Common myeloid progenitor, CD34-positive (primary cell): Measurements from ENCODE around the gene L3MBTL1.

Experiments
- CTCF ChIA-PET: fragments of 350-600 bp; sonication (Branson Sonifier 250); formaldehyde crosslinking; loops from one replicate; lab custom pipeline; 2021; ENCODE audit warnings: antibody characterized with exemption; lab: Charles Lee
- POLR2A ChIA-PET: fragments of 350-600 bp; sonication (Branson Sonifier 250); formaldehyde crosslinking; loops from one replicate; lab custom pipeline; 2021; ENCODE audit warnings: antibody characterized with exemption; lab: Charles Lee
- DNase-seq, 3 donors: peaks; one replicate each; pipeline versions ENCODE4 v3.0.0 to v3.0.0-alpha.2; 2013
- H3K27ac ChIP-seq, 2 experiments: 1 replicate in 1 of 2; 2 replicates in 1 of 2; pipeline ENCODE4 v1.7.0; 2013; ENCODE audit warnings: inconsistent platforms in 2 of 2, low read length in 2 of 2, mild to moderate bottlenecking in 2 of 2, low read depth in 1 of 2, moderate library complexity in 1 of 2; ENCODE audit not compliant: severe bottlenecking in 2 of 2, insufficient read depth in 1 of 2, poor library complexity in 1 of 2
- H3K27me3 ChIP-seq, 5 experiments: replicated peaks in 2 of 5; 1 replicate in 3 of 5; 2 replicates in 2 of 5; pipeline versions ENCODE4 v1.6.1 to v1.7.0; 2013; ENCODE audit warnings: low read length in 4 of 5, mild to moderate bottlenecking in 2 of 5, moderate library complexity in 2 of 5, inconsistent platforms in 1 of 5; ENCODE audit not compliant: insufficient read depth in 5 of 5, control insufficient read depth in 4 of 5
- H3K36me3 ChIP-seq, 4 experiments: 1 replicate in 2 of 4; 2 replicates in 2 of 4; pipeline versions ENCODE4 v1.6.1 to v1.7.0; 2013; ENCODE audit warnings: low read length in 3 of 4, control low read depth in 1 of 4, mild to moderate bottlenecking in 1 of 4; ENCODE audit not compliant: control insufficient read depth in 4 of 4, insufficient read depth in 4 of 4
- H3K4me1 ChIP-seq, 4 experiments: 1 replicate in 3 of 4; 2 replicates in 1 of 4; pipeline versions ENCODE4 v1.6.1 to v1.7.1; 2013; ENCODE audit warnings: low read length in 3 of 4, mild to moderate bottlenecking in 3 of 4, control low read depth in 1 of 4, inconsistent platforms in 1 of 4, moderate library complexity in 1 of 4; ENCODE audit not compliant: control insufficient read depth in 4 of 4, insufficient read depth in 4 of 4; ENCODE audit errors: control extremely low read depth in 1 of 4
- H3K4me3 ChIP-seq, 7 experiments: 1 replicate in 4 of 7; 2 replicates in 3 of 7; pipeline versions ENCODE4 v1.5.1 to v1.7.0; 2013; ENCODE audit warnings: mild to moderate bottlenecking in 7 of 7, low read length in 6 of 7, moderate library complexity in 6 of 7, inconsistent platforms in 2 of 7, low read depth in 2 of 7, control low read depth in 1 of 7; ENCODE audit not compliant: insufficient read depth in 4 of 7, control insufficient read depth in 1 of 7; ENCODE audit errors: extremely low read depth in 1 of 7
- H3K9me3 ChIP-seq, 5 experiments: 1 replicate in 4 of 5; 2 replicates in 1 of 5; pipeline versions ENCODE4 v1.6.1 to v1.7.1; 2013; ENCODE audit warnings: low read length in 4 of 5, mild to moderate bottlenecking in 2 of 5, inconsistent platforms in 1 of 5, low read depth in 1 of 5, moderate library complexity in 1 of 5; ENCODE audit not compliant: control insufficient read depth in 4 of 5, insufficient read depth in 2 of 5; ENCODE audit errors: control extremely low read depth in 1 of 5
- WGBS: methylation state at CpG from one replicate; pipeline ENCODE4 v1.1.5; 2013; ENCODE audit not compliant: insufficient coverage; 5-methylcytosine and 5-hydroxymethylcytosine counted together

Gene L3MBTL1

DNA sequence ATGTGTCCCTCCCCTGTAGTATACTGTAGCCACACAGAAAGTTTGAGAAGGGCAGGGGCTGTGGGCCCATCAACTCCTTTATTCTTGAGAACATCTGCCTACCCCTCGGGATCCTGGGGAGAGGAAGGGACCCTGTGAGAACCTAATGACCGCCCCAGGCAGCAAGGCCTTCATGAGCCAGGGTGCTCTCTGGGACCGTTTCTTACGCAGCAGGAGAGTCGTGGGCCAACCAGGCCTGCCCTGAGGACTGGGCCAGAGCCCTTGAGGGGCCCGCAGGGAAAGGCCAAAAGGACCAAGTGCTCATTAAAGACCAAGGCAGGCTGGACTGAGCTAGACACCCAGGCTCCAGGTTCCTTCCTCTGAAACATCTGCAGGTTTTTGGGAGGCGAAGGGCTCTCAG is 56.5 kb downstream of the L3MBTL1 start:
- no peaks in the 10 kb centered on the region for H3K36me3 ChIP-seq
- H3K4me1 ChIP-seq = no peaks in the 10 kb centered on the region
- no peak overlapping the region for H3K27ac ChIP-seq
- WGBS = 99% methylated on average over 7 of the region's 7 CpGs
- H3K4me3 ChIP-seq = no peak overlapping the region
- CTCF ChIA-PET = no interaction called here
- no peak for DNase-seq
- H3K27me3 ChIP-seq = no peaks in the 10 kb centered on the region
- no peaks in the 10 kb centered on the region for H3K9me3 ChIP-seq
- POLR2A ChIA-PET = no interaction called here

- ChIA-PET POLR2A (no interaction called here), CTCF (no interaction called here)
- Histone ChIP-seq H3K4me1 (no peaks in the 10 kb centered on the region), H3K27me3 (no peaks in the 10 kb centered on the region), H3K4me3 (no peak overlapping the region), H3K9me3 (no peaks in the 10 kb centered on the region), H3K27ac (no peak overlapping the region), H3K36me3 (no peaks in the 10 kb centered on the region)
- no peak for DNase-seq
- no CpG with 5 or more reads among the region's 8 CpGs for WGBS
These were observed 57.0 kb downstream of the L3MBTL1 start for GRCh38 chr20:43564455-43564854.

GRCh38 chr20:43564993-43565757 is 57.7 kb downstream of the L3MBTL1 start:
- Histone ChIP-seq H3K4me3 (no peak overlapping the region), H3K27ac (no peak overlapping the region), H3K36me3 (no peaks in the 10 kb centered on the region), H3K4me1 (no peaks in the 10 kb centered on the region), H3K27me3 (no peaks in the 10 kb centered on the region), H3K9me3 (no peaks in the 10 kb centered on the region)
- ChIA-PET CTCF (no interaction called here), POLR2A (no interaction called here)
- no peak for DNase-seq
- 95% methylated on average over 18 of the region's 18 CpGs for WGBS

GRCh38 chr20:43565758-43566104 is 58.2 kb downstream of the L3MBTL1 start:
- DNase-seq = no peak
- no peak overlapping the region for H3K4me3 ChIP-seq
- no peak overlapping the region for H3K27ac ChIP-seq
- no peaks in the 10 kb centered on the region for H3K27me3 ChIP-seq
- no peaks in the 10 kb centered on the region for H3K36me3 ChIP-seq
- H3K9me3 ChIP-seq = no peaks in the 10 kb centered on the region
- ChIA-PET POLR2A (no interaction called here), CTCF (no interaction called here)
- no peaks in the 10 kb centered on the region for H3K4me1 ChIP-seq
- WGBS = 90% methylated on average over 4 of the region's 4 CpGs

- ChIA-PET POLR2A (no interaction called here), CTCF (no interaction called here)
- Histone ChIP-seq H3K9me3 (no peaks in the 10 kb centered on the region), H3K4me3 (no peak overlapping the region), H3K36me3 (no peaks in the 10 kb centered on the region), H3K27me3 (no peaks in the 10 kb centered on the region), H3K4me1 (no peaks in the 10 kb centered on the region), H3K27ac (no peak overlapping the region)
- WGBS = 85% methylated on average over 4 of the region's 9 CpGs
- no peak for DNase-seq
These were observed 60.0 kb downstream of the L3MBTL1 start for GRCh38 chr20:43567477-43567876.

DNA sequence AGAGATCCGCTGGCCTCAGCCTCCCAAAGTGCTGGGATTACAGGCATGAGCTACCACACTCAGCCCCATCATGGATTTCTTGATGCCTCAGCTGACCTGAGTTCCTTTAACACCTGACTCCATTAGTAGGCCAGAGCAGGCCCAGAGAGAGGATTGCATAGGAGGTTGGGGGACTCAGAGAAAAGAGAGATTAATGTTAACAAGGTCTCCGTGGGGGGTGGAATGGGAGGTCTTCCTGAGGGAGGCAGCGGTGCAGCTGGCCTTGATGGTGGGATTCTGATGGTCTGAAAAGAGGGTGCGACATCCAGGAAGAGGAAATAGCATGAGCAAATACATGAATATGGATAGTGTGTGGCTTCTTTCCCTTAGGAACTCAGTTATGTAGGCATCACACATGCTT is 61.2 kb downstream of the L3MBTL1 start:
- ChIA-PET CTCF (interaction anchor here (1.1 to 1.6 kb wide), 7 partner anchors 9 to 40 kb away, joined by 3 to 4 read pairs (median 3); partner anchors contain the start of gene SGK2), POLR2A (no interaction called here)
- H3K4me3 ChIP-seq = no peak overlapping the region
- no peaks in the 10 kb centered on the region for H3K9me3 ChIP-seq
- 92% methylated on average over 4 of the region's 4 CpGs for WGBS
- H3K36me3 ChIP-seq = no peaks in the 10 kb centered on the region
- no peaks in the 10 kb centered on the region for H3K4me1 ChIP-seq
- no peak overlapping the region for H3K27ac ChIP-seq
- no peak for DNase-seq
- no peaks in the 10 kb centered on the region for H3K27me3 ChIP-seq

GRCh38 chr20:43569282-43569681 is 61.8 kb downstream of the L3MBTL1 start:
- Histone ChIP-seq H3K27ac (no peak overlapping the region), H3K27me3 (no peaks in the 10 kb centered on the region), H3K4me3 (no peak overlapping the region), H3K4me1 (no peaks in the 10 kb centered on the region), H3K9me3 (no peaks in the 10 kb centered on the region), H3K36me3 (no peaks in the 10 kb centered on the region)
- DNase-seq = no peak
- POLR2A ChIA-PET = interaction anchor here (0.6 kb wide), 1 partner anchor 14 kb away, joined by 3 read pairs; no protein-coding TSS in a partner anchor
- CTCF ChIA-PET = interaction anchor here (1.2 to 1.6 kb wide), 6 partner anchors 10 to 40 kb away, joined by 3 to 4 read pairs (median 3); partner anchors contain the start of gene SGK2
- 100% methylated on average over 8 of the region's 10 CpGs for WGBS
